Suprapubic skin (tissue), 3 donors: Measurements from ENCODE around the gene ERBB4.

Experiments
- POLR2AphosphoS5 ChIP-seq, 3 donors: sonication (generic); formaldehyde crosslinking; IDR thresholded peaks; one replicate each; pipeline ENCODE4 v1.6.1; 2017; ENCODE audit warnings: antibody characterized with exemption in 3 of 3
- TF ChIP-seq, protein P1 (sequence below), 2 donors: fragments of 200-600 bp in 1 of 2; fragments of 450-650 bp in 1 of 2; sonication (generic) in 1 of 2; IDR thresholded peaks; one replicate each; pipeline ENCODE4 v1.5.1; 2016 to 2019; ENCODE audit warnings: antibody characterized with exemption in 2 of 2, mild to moderate bottlenecking in 1 of 2, moderate library complexity in 1 of 2

DNA sequence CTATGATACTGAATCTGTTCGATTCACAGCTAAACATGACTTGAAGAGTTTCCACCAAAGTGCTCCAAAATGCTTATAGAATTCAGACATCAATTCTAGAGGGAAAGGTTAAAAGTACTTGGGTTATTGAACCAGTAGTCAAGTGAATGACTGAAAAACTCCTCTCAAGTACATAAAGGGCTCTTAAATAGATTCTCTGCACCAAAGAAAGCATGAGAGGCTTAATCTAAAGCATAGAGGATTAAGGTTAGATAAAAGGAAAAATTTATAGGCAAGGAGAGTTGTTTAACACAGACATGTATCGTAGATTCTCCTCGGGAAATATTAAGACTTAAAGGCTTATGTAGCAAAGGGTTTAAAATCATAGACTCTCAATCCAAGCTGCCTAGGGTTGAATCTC, 701.4 kb downstream of the ERBB4 start:
- no peak for TF ChIP-seq POLR2AphosphoS5 (IDR thresholded peaks at IDR 0.05)
- TF ChIP-seq, protein P1, sequence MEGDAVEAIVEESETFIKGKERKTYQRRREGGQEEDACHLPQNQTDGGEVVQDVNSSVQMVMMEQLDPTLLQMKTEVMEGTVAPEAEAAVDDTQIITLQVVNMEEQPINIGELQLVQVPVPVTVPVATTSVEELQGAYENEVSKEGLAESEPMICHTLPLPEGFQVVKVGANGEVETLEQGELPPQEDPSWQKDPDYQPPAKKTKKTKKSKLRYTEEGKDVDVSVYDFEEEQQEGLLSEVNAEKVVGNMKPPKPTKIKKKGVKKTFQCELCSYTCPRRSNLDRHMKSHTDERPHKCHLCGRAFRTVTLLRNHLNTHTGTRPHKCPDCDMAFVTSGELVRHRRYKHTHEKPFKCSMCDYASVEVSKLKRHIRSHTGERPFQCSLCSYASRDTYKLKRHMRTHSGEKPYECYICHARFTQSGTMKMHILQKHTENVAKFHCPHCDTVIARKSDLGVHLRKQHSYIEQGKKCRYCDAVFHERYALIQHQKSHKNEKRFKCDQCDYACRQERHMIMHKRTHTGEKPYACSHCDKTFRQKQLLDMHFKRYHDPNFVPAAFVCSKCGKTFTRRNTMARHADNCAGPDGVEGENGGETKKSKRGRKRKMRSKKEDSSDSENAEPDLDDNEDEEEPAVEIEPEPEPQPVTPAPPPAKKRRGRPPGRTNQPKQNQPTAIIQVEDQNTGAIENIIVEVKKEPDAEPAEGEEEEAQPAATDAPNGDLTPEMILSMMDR (IDR thresholded peaks at IDR 0.05): no peak
